Panc1 (cell line): ENCODE data around the gene CHST8.

Source experiments
- POLR2AphosphoS5 ChIP-seq: IDR thresholded peaks from 2 replicates; pipeline ENCODE4 v1.6.1; 2012; ENCODE audit warnings: mild to moderate bottlenecking, low read depth, low read length, moderate library complexity
- TCF7L2 ChIP-seq: IDR thresholded peaks from 2 replicates; pipeline ENCODE4 v1.6.1; 2011; ENCODE audit warnings: mild to moderate bottlenecking, low read depth, low read length, inconsistent platforms
- TF ChIP-seq, protein P1 (sequence below): fragments of 450-650 bp; IDR thresholded peaks from 2 replicates; pipeline ENCODE4 v1.5.1; 2017; ENCODE audit warnings: mild to moderate bottlenecking
- TF ChIP-seq, protein P2 (sequence below), 2 experiments: IDR thresholded peaks; 2 replicates each; pipeline ENCODE4 v1.6.1; 2011 to 2012; ENCODE audit warnings: low read depth in 2 of 2, control low read depth in 1 of 2, low read length in 1 of 2, mild to moderate bottlenecking in 1 of 2, moderate library complexity in 1 of 2; ENCODE audit not compliant: insufficient read depth in 1 of 2

GRCh38 chr19:33616346-33616745 is 5.4 kb upstream of the CHST8 start:
- TF ChIP-seq, protein P1, sequence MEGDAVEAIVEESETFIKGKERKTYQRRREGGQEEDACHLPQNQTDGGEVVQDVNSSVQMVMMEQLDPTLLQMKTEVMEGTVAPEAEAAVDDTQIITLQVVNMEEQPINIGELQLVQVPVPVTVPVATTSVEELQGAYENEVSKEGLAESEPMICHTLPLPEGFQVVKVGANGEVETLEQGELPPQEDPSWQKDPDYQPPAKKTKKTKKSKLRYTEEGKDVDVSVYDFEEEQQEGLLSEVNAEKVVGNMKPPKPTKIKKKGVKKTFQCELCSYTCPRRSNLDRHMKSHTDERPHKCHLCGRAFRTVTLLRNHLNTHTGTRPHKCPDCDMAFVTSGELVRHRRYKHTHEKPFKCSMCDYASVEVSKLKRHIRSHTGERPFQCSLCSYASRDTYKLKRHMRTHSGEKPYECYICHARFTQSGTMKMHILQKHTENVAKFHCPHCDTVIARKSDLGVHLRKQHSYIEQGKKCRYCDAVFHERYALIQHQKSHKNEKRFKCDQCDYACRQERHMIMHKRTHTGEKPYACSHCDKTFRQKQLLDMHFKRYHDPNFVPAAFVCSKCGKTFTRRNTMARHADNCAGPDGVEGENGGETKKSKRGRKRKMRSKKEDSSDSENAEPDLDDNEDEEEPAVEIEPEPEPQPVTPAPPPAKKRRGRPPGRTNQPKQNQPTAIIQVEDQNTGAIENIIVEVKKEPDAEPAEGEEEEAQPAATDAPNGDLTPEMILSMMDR, result no peak
- TF ChIP-seq, protein P2, sequence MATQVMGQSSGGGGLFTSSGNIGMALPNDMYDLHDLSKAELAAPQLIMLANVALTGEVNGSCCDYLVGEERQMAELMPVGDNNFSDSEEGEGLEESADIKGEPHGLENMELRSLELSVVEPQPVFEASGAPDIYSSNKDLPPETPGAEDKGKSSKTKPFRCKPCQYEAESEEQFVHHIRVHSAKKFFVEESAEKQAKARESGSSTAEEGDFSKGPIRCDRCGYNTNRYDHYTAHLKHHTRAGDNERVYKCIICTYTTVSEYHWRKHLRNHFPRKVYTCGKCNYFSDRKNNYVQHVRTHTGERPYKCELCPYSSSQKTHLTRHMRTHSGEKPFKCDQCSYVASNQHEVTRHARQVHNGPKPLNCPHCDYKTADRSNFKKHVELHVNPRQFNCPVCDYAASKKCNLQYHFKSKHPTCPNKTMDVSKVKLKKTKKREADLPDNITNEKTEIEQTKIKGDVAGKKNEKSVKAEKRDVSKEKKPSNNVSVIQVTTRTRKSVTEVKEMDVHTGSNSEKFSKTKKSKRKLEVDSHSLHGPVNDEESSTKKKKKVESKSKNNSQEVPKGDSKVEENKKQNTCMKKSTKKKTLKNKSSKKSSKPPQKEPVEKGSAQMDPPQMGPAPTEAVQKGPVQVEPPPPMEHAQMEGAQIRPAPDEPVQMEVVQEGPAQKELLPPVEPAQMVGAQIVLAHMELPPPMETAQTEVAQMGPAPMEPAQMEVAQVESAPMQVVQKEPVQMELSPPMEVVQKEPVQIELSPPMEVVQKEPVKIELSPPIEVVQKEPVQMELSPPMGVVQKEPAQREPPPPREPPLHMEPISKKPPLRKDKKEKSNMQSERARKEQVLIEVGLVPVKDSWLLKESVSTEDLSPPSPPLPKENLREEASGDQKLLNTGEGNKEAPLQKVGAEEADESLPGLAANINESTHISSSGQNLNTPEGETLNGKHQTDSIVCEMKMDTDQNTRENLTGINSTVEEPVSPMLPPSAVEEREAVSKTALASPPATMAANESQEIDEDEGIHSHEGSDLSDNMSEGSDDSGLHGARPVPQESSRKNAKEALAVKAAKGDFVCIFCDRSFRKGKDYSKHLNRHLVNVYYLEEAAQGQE (IDR thresholded peaks at IDR 0.05; ENCODE audit: insufficient read depth in 1 of 2, low read depth in 2 of 2, low read length in 1 of 2), result no peak
- TF ChIP-seq POLR2AphosphoS5, result no peak
- TF ChIP-seq TCF7L2, result no peak
